ENCODE data around the gene ARRB1. TPM values are rescaled to one million over a fixed set of nuclear protein-coding genes. Genes with fewer than 3 reads are reported as not detected.
"Not testable (repeated sequence)": the region's sequence is repeated elsewhere in the genome, so short reads cannot be mapped to it uniquely, and the experiment has no call there.

Gene ARRB1
- polyA plus RNA-seq, 1 experiment = 36.9 TPM

GRCh38 chr11:75374646-75375045 lies 23.2 kb upstream of the ARRB1 start:
- POLR2A ChIA-PET = interaction anchor here (0.7 kb wide), 1 partner anchor 68 kb away, joined by 3 read pairs; no protein-coding TSS in a partner anchor
- CTCF ChIA-PET = interaction anchor here (1.3 to 2.6 kb wide), 2 partner anchors 14 to 33 kb away, joined by 3 to 8 read pairs; no protein-coding TSS in a partner anchor

GRCh38 chr11:75373201-75373600 lies 21.7 kb upstream of the ARRB1 start:
- POLR2A ChIA-PET = interaction anchor here (1.5 kb wide), 1 partner anchor 43 kb away, joined by 5 read pairs; no protein-coding TSS in a partner anchor
- CTCF ChIA-PET = interaction anchor here (1.1 kb wide), 1 partner anchor 93 kb away, joined by 6 read pairs; no protein-coding TSS in a partner anchor
- H3K27me3 ChIP-seq (ENCODE audit: control insufficient read depth, insufficient read depth, low read length) = peaks cover 4% of the 10 kb centered on the region

More at GRCh38 chr11:75374646-75375045, 23.2 kb upstream of the ARRB1 start:
- Histone ChIP-seq H3K9me3 (ENCODE audit: control insufficient read depth, insufficient read depth, low read length) (peaks cover under 1% of the 10 kb centered on the region; the same call in 1 of the 2 replicates), H3K4me3 (ENCODE audit: low read depth, low read length) (no peak overlapping the region), H3K27ac (ENCODE audit: low read depth, low read length) (no peak overlapping the region), H3K27me3 (ENCODE audit: control insufficient read depth, insufficient read depth, low read length) (peaks cover 4% of the 10 kb centered on the region)
- no peak for DNase-seq (ENCODE audit: low read depth, low spot score)
- TF ChIP-seq CTCF (IDR thresholded peaks at IDR 0.05; ENCODE audit: low read depth, low read length) = no peak

GRCh38 chr11:75371949-75372876 lies 20.8 kb upstream of the ARRB1 start:
- TF ChIP-seq CTCF (IDR thresholded peaks at IDR 0.05; ENCODE audit: low read depth, low read length) = no peak
- DNase-seq (ENCODE audit: low read depth, low spot score) = no peak
- peaks cover 6% of the 10 kb centered on the region; the same call in 1 of the 2 replicates for H3K9me3 ChIP-seq (ENCODE audit: control insufficient read depth, insufficient read depth, low read length)
- no peak overlapping the region for H3K27ac ChIP-seq (ENCODE audit: low read depth, low read length)
- no peak overlapping the region for H3K4me3 ChIP-seq (ENCODE audit: low read depth, low read length)
- ChIA-PET POLR2A (interaction anchor here (0.6 to 1.5 kb wide), 3 partner anchors 42 to 92 kb away, joined by 3 to 6 read pairs (median 5); no protein-coding TSS in a partner anchor), CTCF (interaction anchor here (0.9 to 1.4 kb wide), 4 partner anchors 10 to 92 kb away, joined by 4 to 10 read pairs (median 5); no protein-coding TSS in a partner anchor)
- H3K27me3 ChIP-seq (ENCODE audit: control insufficient read depth, insufficient read depth, low read length) = peaks cover 4% of the 10 kb centered on the region

More at GRCh38 chr11:75373201-75373600, 21.7 kb upstream of the ARRB1 start:
- H3K27ac ChIP-seq (ENCODE audit: low read depth, low read length) = no peak overlapping the region
- peaks cover 6% of the 10 kb centered on the region; the same call in 1 of the 2 replicates for H3K9me3 ChIP-seq (ENCODE audit: control insufficient read depth, insufficient read depth, low read length)
- no peak for TF ChIP-seq CTCF (IDR thresholded peaks at IDR 0.05; ENCODE audit: low read depth, low read length)
- no peak for DNase-seq (ENCODE audit: low read depth, low spot score)
- no peak overlapping the region for H3K4me3 ChIP-seq (ENCODE audit: low read depth, low read length)

GRCh38 chr11:75369560-75370255 lies 18.2 kb upstream of the ARRB1 start:
- POLR2A ChIA-PET = interaction anchor here (0.7 kb wide), 1 partner anchor 90 kb away, joined by 3 read pairs; no protein-coding TSS in a partner anchor
- no peaks in the 10 kb centered on the region for H3K27me3 ChIP-seq (ENCODE audit: control insufficient read depth, insufficient read depth, low read length)

GRCh38 chr11:75366826-75367225 lies 15.4 kb upstream of the ARRB1 start:
- H3K9me3 ChIP-seq (ENCODE audit: control insufficient read depth, insufficient read depth, low read length); CTCF ChIA-PET; DNase-seq (ENCODE audit: low read depth, low spot score); H3K4me3 ChIP-seq (ENCODE audit: low read depth, low read length); POLR2A ChIA-PET; H3K27me3 ChIP-seq (ENCODE audit: control insufficient read depth, insufficient read depth, low read length); H3K27ac ChIP-seq (ENCODE audit: low read depth, low read length): not testable (repeated sequence)

More at GRCh38 chr11:75369560-75370255, 18.2 kb upstream of the ARRB1 start:
- CTCF ChIA-PET = interaction anchor here (0.7 to 1.5 kb wide), 5 partner anchors 15 to 642 kb away, joined by 3 to 4 read pairs (median 3); no protein-coding TSS in a partner anchor
- Histone ChIP-seq H3K4me3 (ENCODE audit: low read depth, low read length) (no peak overlapping the region), H3K27ac (ENCODE audit: low read depth, low read length) (no peak overlapping the region), H3K9me3 (ENCODE audit: control insufficient read depth, insufficient read depth, low read length) (peaks cover 6% of the 10 kb centered on the region; the same call in 1 of the 2 replicates)
- TF ChIP-seq CTCF (IDR thresholded peaks at IDR 0.05; ENCODE audit: low read depth, low read length) = no peak
- DNase-seq (ENCODE audit: low read depth, low spot score) = no peak

All from AG04450 (cell line).